GM12892 (cell line): Measurements from ENCODE around the gene MYG1.

Source experiments
- POLR2A ChIP-seq: IDR thresholded peaks from 2 replicates; pipeline ENCODE4 v1.6.1; 2011; ENCODE audit warnings: low read depth, low read length, control low read depth
- POLR2AphosphoS5 ChIP-seq: IDR thresholded peaks from 2 replicates; pipeline ENCODE4 v1.6.1; 2011; ENCODE audit warnings: low read depth, low read length, control low read depth
- TAF1 ChIP-seq: IDR thresholded peaks from 2 replicates; pipeline ENCODE4 v1.6.1; 2011; ENCODE audit warnings: low read depth, mild to moderate bottlenecking, control low read depth, low read length, borderline replicate concordance

DNA sequence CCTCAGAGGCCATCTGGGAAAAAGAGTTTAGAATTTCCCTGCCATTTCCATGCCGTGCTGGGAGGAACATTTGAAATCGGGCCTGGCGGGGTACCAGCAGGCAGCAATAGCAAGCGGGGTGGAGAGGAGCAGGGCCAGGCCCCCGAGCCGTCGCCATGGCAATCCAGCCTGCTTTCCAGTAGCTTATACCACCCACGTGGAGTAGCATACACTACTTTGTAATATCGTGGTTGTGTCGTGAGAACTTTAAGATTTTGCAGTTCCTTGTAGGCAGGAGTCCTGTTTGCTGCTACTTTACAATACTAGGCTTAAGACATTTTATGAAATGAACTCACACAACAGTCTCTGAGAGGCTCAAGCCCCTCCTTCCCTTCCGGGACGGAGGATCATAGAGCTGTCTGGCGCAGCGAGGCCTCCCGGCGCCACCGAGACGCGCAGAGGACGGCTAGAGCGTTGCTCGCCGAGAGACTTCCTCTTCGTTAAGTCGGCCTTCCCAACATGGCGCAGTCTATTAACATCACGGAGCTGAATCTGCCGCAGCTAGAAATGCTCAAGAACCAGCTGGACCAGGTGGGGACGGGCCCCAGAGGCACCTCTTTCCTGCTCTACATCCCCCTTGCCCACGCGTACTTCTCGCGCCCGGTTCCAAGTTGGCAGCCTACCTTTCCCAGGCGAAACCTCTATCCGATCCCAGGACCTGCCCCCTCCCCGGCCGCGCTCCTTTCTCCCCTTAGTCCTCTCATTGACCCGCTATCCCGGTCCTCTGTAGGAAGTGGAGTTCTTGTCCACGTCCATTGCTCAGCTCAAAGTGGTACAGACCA, 4.2 kb upstream of the MYG1 start, which contains the start of gene PFDN5:
- TF ChIP-seq POLR2AphosphoS5 = peak; percentile 94
- peak; percentile 94 for TF ChIP-seq POLR2A
- peak; percentile 97 for TF ChIP-seq TAF1
